Measurements from ENCODE around the gene GAS2. TPM values are rescaled to one million over a fixed set of nuclear protein-coding genes. Genes with fewer than 3 reads are reported as not detected.

The GAS2 gene
- total and polyA plus RNA-seq, 2 donors (not counting 1 experiment from before 2014, with no cell fraction given) = 2.5 to 6.5 TPM

DNA sequence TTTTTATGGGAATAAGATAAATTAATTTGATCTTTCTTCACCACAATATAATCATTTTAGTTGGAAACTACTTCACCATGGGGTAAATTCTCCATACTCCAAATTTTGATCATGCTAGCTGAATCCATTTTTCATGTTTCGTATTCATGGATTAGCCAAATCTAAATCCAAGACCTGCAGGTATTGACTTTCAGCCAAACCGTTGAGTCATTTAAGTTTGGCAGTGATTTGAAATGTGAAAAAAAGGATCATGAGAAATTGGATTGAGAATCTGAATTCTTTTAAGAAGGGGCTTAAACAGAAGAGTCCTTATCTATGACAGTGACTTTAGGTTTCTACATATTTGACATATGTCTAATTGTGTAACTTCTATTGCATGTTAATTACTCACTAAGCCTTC lies 5.3 kb downstream of the GAS2 start:
- H3K9me3 Mint-ChIP-seq (ENCODE audit: insufficient read depth) = no peaks in the 10 kb centered on the region
- H3K4me1 ChIP-seq (ENCODE audit: control insufficient read depth in 2 of 2, insufficient read depth in 2 of 2, low read length in 2 of 2) = peaks cover 0 to 3% of the 10 kb centered on the region in 2 donors
- ATAC-seq (ENCODE audit: low read depth) (no peak), DNase-seq (no peak)
- H3K79me2 ChIP-seq (ENCODE audit: control insufficient read depth, insufficient read depth, low read length) = no peaks in the 10 kb centered on the region
- H3K27ac Mint-ChIP-seq = no peak overlapping the region
- no peak overlapping the region for H3K4me2 ChIP-seq (replicated peaks; ENCODE audit: low read depth, low read length, poor library complexity, severe bottlenecking)
- no peaks in the 10 kb centered on the region for H3K9me3 ChIP-seq (ENCODE audit: control extremely low read depth in 1 of 3, control insufficient read depth in 2 of 3, insufficient read depth in 1 of 3, low read length in 2 of 3)
- H3K27me3 Mint-ChIP-seq = peaks cover 42% of the 10 kb centered on the region
- no peaks in the 10 kb centered on the region for H4K20me1 ChIP-seq (ENCODE audit: control insufficient read depth, insufficient read depth, low read length, poor library complexity, severe bottlenecking)
- H3K4me3 ChIP-seq (ENCODE audit: control extremely low read depth in 1 of 5, extremely low read depth in 1 of 5, insufficient read depth in 1 of 5, low read depth in 2 of 5, low read length in 4 of 5) = no peak overlapping the region
- H3K27ac ChIP-seq (ENCODE audit: low read length in 2 of 2) = no peak overlapping the region
- POLR2A ChIA-PET = no interaction called here
- no peak overlapping the region for H3K9ac ChIP-seq (ENCODE audit: low read length)
- CTCF ChIA-PET = no interaction called here
- peaks cover 0 to 23% (median 5%) of the 10 kb centered on the region in 4 experiments for H3K27me3 ChIP-seq (replicated peaks in 1 of 4; ENCODE audit: control extremely low read depth in 1 of 4, control insufficient read depth in 3 of 4, insufficient read depth in 4 of 4, low read length in 3 of 4)
- no peak overlapping the region for H2AFZ ChIP-seq (ENCODE audit: insufficient read depth, low read depth, low read length, poor library complexity, severe bottlenecking)
- H3K36me3 ChIP-seq (replicated peaks in 1 of 2; ENCODE audit: control extremely low read depth in 1 of 2, control insufficient read depth in 1 of 2, extremely low read depth in 1 of 2, insufficient read depth in 2 of 2, low read length in 1 of 2) = no peaks in the 10 kb centered on the region
- peaks cover 2% of the 10 kb centered on the region for H3K4me1 Mint-ChIP-seq
- no peak overlapping the region for H3K4me3 Mint-ChIP-seq
- TF ChIP-seq EZH2 (IDR thresholded peaks at IDR 0.05; ENCODE audit: borderline replicate concordance, insufficient read depth, low read depth, low read length, poor library complexity, severe bottlenecking) = no peak
- TF ChIP-seq CTCF (IDR thresholded peaks at IDR 0.05) = no peak
- 100% methylated on average over 2 of the region's 2 CpGs for WGBS (ENCODE audit: insufficient coverage)
- intact Hi-C loops (cut with micrococcal nuclease) = no loop called here

DNA sequence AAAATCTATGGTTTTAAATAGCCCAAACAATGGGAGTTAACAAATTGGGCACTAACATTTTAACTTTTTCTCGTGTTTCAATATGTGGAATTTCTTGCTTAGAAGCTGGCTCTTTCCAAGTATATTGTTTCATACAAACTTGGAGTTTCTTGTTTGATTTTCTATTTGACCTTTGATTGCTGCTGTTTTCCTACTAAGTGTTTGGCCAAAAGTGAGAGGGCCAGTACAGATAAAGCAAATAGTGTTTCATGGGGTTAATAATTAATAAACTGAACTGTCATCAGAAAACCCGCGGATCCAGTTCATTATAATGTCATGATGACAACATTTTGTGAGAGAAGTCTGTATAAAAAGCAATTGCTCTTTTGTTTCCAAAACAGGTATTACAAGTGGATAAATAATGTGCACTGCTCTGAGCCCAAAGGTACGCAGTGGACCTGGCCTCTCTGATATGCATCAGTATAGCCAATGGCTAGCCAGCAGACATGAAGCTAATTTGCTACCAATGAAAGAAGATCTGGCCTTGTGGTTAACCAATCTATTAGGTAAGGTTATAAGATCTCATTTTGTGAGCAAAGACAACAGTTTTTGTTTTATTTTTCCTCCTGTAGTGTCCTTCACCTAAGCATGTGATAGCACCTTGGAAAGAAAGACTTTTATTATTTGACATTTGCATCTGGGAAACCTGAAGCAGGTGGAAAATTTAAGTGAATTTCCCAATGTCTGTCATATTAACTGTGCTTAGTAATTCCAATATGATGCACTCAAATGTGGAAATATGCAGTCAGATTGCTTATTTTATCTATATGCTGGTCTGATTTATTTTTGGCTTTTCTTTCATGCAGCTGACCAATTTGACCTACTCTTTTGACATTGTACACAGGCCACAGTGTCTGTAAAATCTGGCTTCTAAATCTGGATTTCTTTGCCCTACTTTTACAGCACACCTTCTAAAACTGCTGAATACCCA lies 8.3 kb downstream of the GAS2 start:
- intact Hi-C loops (cut with micrococcal nuclease) = no loop called here
- Histone ChIP-seq H3K4me3 (ENCODE audit: control extremely low read depth in 1 of 5, extremely low read depth in 1 of 5, insufficient read depth in 1 of 5, low read depth in 2 of 5, low read length in 4 of 5) (no peak overlapping the region), H3K27ac (ENCODE audit: low read length in 2 of 2) (no peak overlapping the region), H3K79me2 (ENCODE audit: control insufficient read depth, insufficient read depth, low read length) (no peaks in the 10 kb centered on the region), H3K9me3 (ENCODE audit: control extremely low read depth in 1 of 3, control insufficient read depth in 2 of 3, insufficient read depth in 1 of 3, low read length in 2 of 3) (no peaks in the 10 kb centered on the region), H3K27me3 (replicated peaks in 1 of 4; ENCODE audit: control extremely low read depth in 1 of 4, control insufficient read depth in 3 of 4, insufficient read depth in 4 of 4, low read length in 3 of 4) (peaks cover 0 to 11% (median 0%) of the 10 kb centered on the region in 4 experiments), H3K4me2 (replicated peaks; ENCODE audit: low read depth, low read length, poor library complexity, severe bottlenecking) (no peak overlapping the region), H3K4me1 (ENCODE audit: control insufficient read depth in 2 of 2, insufficient read depth in 2 of 2, low read length in 2 of 2) (no peaks in the 10 kb centered on the region), H2AFZ (ENCODE audit: insufficient read depth, low read depth, low read length, poor library complexity, severe bottlenecking) (no peak overlapping the region), H3K36me3 (replicated peaks in 1 of 2; ENCODE audit: control extremely low read depth in 1 of 2, control insufficient read depth in 1 of 2, extremely low read depth in 1 of 2, insufficient read depth in 2 of 2, low read length in 1 of 2) (no peaks in the 10 kb centered on the region), H4K20me1 (ENCODE audit: control insufficient read depth, insufficient read depth, low read length, poor library complexity, severe bottlenecking) (no peaks in the 10 kb centered on the region), H3K9ac (ENCODE audit: low read length) (no peak overlapping the region)
- DNase-seq (no peak), ATAC-seq (ENCODE audit: low read depth) (no peak)
- H3K9me3 Mint-ChIP-seq (ENCODE audit: insufficient read depth) = no peaks in the 10 kb centered on the region
- no peaks in the 10 kb centered on the region for H3K4me1 Mint-ChIP-seq
- WGBS (ENCODE audit: insufficient coverage) = 94% methylated on average over 3 of the region's 4 CpGs
- POLR2A ChIA-PET = no interaction called here
- no peak overlapping the region for H3K4me3 Mint-ChIP-seq
- TF ChIP-seq CTCF (IDR thresholded peaks at IDR 0.05) (no peak), EZH2 (IDR thresholded peaks at IDR 0.05; ENCODE audit: borderline replicate concordance, insufficient read depth, low read depth, low read length, poor library complexity, severe bottlenecking) (no peak)
- CTCF ChIA-PET = no interaction called here
- peaks cover 33% of the 10 kb centered on the region for H3K27me3 Mint-ChIP-seq
- no peak overlapping the region for H3K27ac Mint-ChIP-seq

Data from B cell (primary cell).